ENCODE data around the gene CDK1.
"Not testable (repeated sequence)": the region's sequence is repeated elsewhere in the genome, so short reads cannot be mapped to it uniquely, and the experiment has no call there.

Gene CDK1

GRCh38 chr10:60816628-60817397 is 38.5 kb downstream of the CDK1 start:
- no peak for DNase-seq (ENCODE audit: low read depth in 2 of 2)

- no peak for DNase-seq (ENCODE audit: low read depth in 2 of 2)
Measured at GRCh38 chr10:60817398-60817805, 39.1 kb downstream of the CDK1 start.

GRCh38 chr10:60818134-60818770 is 40.0 kb downstream of the CDK1 start:
- DNase-seq (ENCODE audit: low read depth in 2 of 2): no peak

GRCh38 chr10:60819271-60819670 is 41.0 kb downstream of the CDK1 start:
- DNase-seq (ENCODE audit: low read depth in 2 of 2): no peak

- DNase-seq (ENCODE audit: low read depth in 2 of 2): no peak
Measured at GRCh38 chr10:60820093-60820754, 41.9 kb downstream of the CDK1 start.

- no peak for DNase-seq (ENCODE audit: low read depth in 2 of 2)
Measured at GRCh38 chr10:60821656-60822055, 43.4 kb downstream of the CDK1 start.

GRCh38 chr10:60822809-60823208 is 44.5 kb downstream of the CDK1 start:
- no peak for DNase-seq (ENCODE audit: low read depth in 2 of 2)

- DNase-seq (ENCODE audit: low read depth in 2 of 2): no peak
Measured at GRCh38 chr10:60823324-60823723, 45.0 kb downstream of the CDK1 start.

GRCh38 chr10:60825520-60825919 is 47.2 kb downstream of the CDK1 start:
- DNase-seq (ENCODE audit: low read depth in 2 of 2): no peak

GRCh38 chr10:60827791-60828488 is 49.7 kb downstream of the CDK1 start:
- DNase-seq (ENCODE audit: low read depth in 2 of 2): no peak

- DNase-seq (ENCODE audit: low read depth in 2 of 2): no peak
Measured at GRCh38 chr10:60828489-60828852, 50.2 kb downstream of the CDK1 start.

GRCh38 chr10:60832136-60832535 is 53.9 kb downstream of the CDK1 start:
- not testable (repeated sequence) for DNase-seq (ENCODE audit: low read depth in 2 of 2)

GRCh38 chr10:60834401-60834800 is 56.1 kb downstream of the CDK1 start:
- no peak for DNase-seq (ENCODE audit: low read depth in 2 of 2)

- no peak for DNase-seq (ENCODE audit: low read depth in 2 of 2)
Measured at GRCh38 chr10:60835049-60835448, 56.8 kb downstream of the CDK1 start.

- DNase-seq (ENCODE audit: low read depth in 2 of 2): not testable (repeated sequence)
Measured at GRCh38 chr10:60841227-60841626, 62.9 kb downstream of the CDK1 start.

- DNase-seq (ENCODE audit: low read depth in 2 of 2): no peak
Measured at GRCh38 chr10:60842694-60843093, 64.4 kb downstream of the CDK1 start.

All from stimulated activated CD8-positive, alpha-beta memory T cell treated with anti-CD3 and anti-CD28 coated beads, Interleukin-15, amount 100 ng/mL, for 4 hours (primary cell).